ENCODE results near the gene KRTAP22-1. TPM values are rescaled to one million over a fixed set of nuclear protein-coding genes. Genes with fewer than 3 reads are reported as not detected.

KRTAP22-1 gene
- total and polyA plus RNA-seq, 2 of the 4 experiments (the other 2 are of a cell fraction): not detected

GRCh38 chr21:30642564-30642963, 41.7 kb downstream of the KRTAP22-1 start, which contains the start of gene KRTAP20-3:
Gene KRTAP20-3, plus strand, starts transcription at chr21:30642864.
- H2AK9ac ChIP-seq (replicated peaks; ENCODE audit: low read depth, low read length, poor library complexity): no peak within 1 kb of the TSS
- H4K20me1 ChIP-seq (ENCODE audit: insufficient read depth, low read length): no peaks in the 10 kb centered on the region
- H3K9ac ChIP-seq (ENCODE audit: low read depth, low read length): no peak within 1 kb of the TSS
- ATAC-seq (ENCODE audit: low read depth): no peak
- no peak within 1 kb of the TSS for H2BK5ac ChIP-seq (ENCODE audit: low read depth, low read length, poor library complexity, severe bottlenecking)
- no peaks in the 10 kb centered on the region for H3K9me1 ChIP-seq (ENCODE audit: insufficient read depth, low read length)
- no peak within 1 kb of the TSS for H2BK120ac ChIP-seq (ENCODE audit: low read depth, low read length)
- dilution Hi-C loops (cut with HindIII; ENCODE audit: low sequenced_read_pairs, unreplicated experiment) (no loop called here), in situ Hi-C loops (cut with MboI; ENCODE audit: low sequenced_read_pairs) (no loop called here), intact Hi-C loops (cut with micrococcal nuclease) (no loop called here)
- H3K4me3 ChIP-seq (ENCODE audit: insufficient read depth, low read depth, low read length): no peak within 1 kb of the TSS
- no peak within 1 kb of the TSS for H2BK20ac ChIP-seq (ENCODE audit: low read depth, low read length)
- BruUV-seq (replicated peaks): no TSS peak
- H3K9me3 ChIP-seq (ENCODE audit: control insufficient read depth, insufficient read depth, low read length): peaks cover 6% of the 10 kb centered on the region; the same call in 1 of the 2 replicates
- POLR2A ChIA-PET (ENCODE audit: unreplicated experiment): no interaction called here
- no peak for DNase-seq
- H3K18ac ChIP-seq (ENCODE audit: low read depth, low read length): no peak within 1 kb of the TSS
- H2AK5ac ChIP-seq (ENCODE audit: low read depth, low read length): no peak within 1 kb of the TSS
- H3K4me1 ChIP-seq (ENCODE audit: control insufficient read depth, insufficient read depth, low read length): no peaks in the 10 kb centered on the region
- no peak within 1 kb of the TSS for H3K23ac ChIP-seq (ENCODE audit: low read depth, low read length)
- TF ChIP-seq RAD21 (IDR thresholded peaks at IDR 0.05; ENCODE audit: low read length) (no peak), USF2 (IDR thresholded peaks at IDR 0.05; ENCODE audit: low read depth, low read length) (no peak), NFE2L2 (IDR thresholded peaks at IDR 0.05; ENCODE audit: low read depth, low read length) (no peak), BHLHE40 (IDR thresholded peaks at IDR 0.05; ENCODE audit: low read depth, low read length) (no peak), CHD1 (IDR thresholded peaks at IDR 0.05; ENCODE audit: low read depth, low read length) (no peak)
- H2AFZ ChIP-seq (replicated peaks; ENCODE audit: low read length, poor library complexity): no peak within 1 kb of the TSS
- H3K79me1 ChIP-seq (ENCODE audit: low read depth in 1 of 2, low read length in 2 of 2): no peaks in the 10 kb centered on the region
- no peaks in the 10 kb centered on the region for H3K36me3 ChIP-seq (ENCODE audit: control insufficient read depth, insufficient read depth, low read length)
- no peak within 1 kb of the TSS for H2BK15ac ChIP-seq (ENCODE audit: low read depth, low read length)
- no peaks in the 10 kb centered on the region for H3K27me3 ChIP-seq (ENCODE audit: control insufficient read depth, insufficient read depth, low read length)
- no peak within 1 kb of the TSS for H3K4me2 ChIP-seq (ENCODE audit: low read depth, low read length)
- CTCF ChIA-PET: no interaction called here
- H3K27ac ChIP-seq (ENCODE audit: insufficient read depth, low read length): no peak within 1 kb of the TSS
- H4K91ac ChIP-seq (ENCODE audit: insufficient read depth, low read depth, low read length): no peak within 1 kb of the TSS
- WGBS, 2 experiments (ENCODE audit: extremely low coverage in 2 of 2, insufficient read length in 1 of 2): no CpG with 5 or more reads among the region's 2 CpGs
- H3K56ac ChIP-seq (ENCODE audit: extremely low read depth, insufficient read depth, low read length): no peak within 1 kb of the TSS
- H4K8ac ChIP-seq (ENCODE audit: low read depth in 2 of 2, low read length in 2 of 2): no peak within 1 kb of the TSS
- H3K4ac ChIP-seq (ENCODE audit: low read depth, low read length): no peak within 1 kb of the TSS
- H3K14ac ChIP-seq (replicated peaks; ENCODE audit: low read depth, low read length): no peak within 1 kb of the TSS
- H4K5ac ChIP-seq (ENCODE audit: low read depth, low read length): no peak within 1 kb of the TSS

All from IMR-90 (cell line).